ENCODE results near the gene PKP1.

PKP1 gene

DNA sequence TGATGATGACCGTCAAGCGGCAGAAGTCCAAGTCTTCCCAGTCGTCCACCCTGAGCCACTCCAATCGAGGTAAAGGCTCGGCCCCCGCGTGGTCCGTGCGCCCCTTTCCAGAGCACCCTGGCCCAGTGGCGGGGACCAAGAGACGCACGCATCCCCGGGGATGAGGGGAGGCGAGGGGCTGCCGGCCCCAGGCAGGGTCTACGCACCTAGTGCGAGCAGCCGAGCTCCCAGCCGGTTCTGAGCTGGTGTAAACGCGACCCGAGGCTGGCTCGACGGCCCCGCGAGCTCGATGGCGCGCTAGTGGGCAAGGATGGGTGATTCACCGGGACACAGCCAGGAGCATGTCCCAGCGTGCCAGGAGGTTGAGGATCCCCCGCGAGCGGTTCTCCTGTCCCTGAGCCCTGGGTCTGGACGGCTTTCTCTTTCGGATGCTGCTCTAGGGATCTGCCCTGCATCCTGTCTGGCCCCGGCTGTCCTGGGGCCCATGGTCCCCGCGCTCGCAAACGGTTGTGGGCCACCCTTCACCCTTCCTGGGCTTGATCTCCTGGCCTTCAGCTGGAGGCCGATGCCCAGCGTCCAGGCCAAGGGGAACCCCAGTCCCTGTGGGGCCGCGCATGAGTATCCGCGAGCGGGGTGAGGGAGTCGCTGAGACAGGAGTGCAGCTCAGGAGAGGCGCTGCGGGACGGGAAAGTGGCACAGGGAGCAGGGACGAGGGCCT lies 689 bp downstream of the PKP1 start:
- no peak for DNase-seq

DNA sequence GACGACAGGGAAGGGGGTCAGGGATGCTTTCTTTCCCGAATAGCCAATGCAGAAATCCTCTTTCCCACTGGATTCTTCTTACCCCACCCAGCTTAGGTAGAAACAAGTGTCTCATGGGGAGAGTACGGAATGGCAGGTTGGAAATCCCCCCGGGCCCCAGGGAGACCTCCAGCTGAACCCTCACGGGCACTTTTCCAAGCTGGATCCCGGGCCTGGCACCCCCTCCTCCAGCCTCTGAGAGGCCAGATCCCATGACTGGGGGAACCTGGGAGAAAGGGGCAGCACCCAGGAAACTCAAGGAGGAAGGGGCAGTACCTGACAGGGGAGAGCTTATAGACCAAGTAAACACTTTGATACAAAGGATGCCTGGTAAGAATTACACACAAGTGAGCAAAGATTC lies 1.3 kb downstream of the PKP1 start:
- DNase-seq, result no peak

DNA sequence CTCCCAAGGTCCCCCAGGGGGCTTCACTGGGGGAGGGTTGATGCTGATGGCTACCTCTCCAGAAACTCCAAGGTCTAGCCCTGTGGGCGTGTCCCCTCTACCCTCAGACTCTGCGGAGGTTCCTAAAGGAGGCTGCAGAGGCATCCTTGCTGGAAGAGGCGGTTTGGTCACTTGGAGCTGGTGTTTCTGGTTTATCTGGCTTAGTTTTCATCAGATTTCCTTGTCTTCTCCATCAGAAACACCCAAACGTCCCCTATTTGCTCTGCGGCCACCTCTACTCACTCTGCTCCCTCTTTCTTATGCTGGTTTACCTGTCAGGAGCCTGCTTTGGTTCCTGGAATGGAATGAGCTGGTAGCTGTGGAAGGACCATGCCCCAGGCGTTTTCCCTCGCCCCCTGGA lies 2.5 kb downstream of the PKP1 start:
- no peak for DNase-seq

DNA sequence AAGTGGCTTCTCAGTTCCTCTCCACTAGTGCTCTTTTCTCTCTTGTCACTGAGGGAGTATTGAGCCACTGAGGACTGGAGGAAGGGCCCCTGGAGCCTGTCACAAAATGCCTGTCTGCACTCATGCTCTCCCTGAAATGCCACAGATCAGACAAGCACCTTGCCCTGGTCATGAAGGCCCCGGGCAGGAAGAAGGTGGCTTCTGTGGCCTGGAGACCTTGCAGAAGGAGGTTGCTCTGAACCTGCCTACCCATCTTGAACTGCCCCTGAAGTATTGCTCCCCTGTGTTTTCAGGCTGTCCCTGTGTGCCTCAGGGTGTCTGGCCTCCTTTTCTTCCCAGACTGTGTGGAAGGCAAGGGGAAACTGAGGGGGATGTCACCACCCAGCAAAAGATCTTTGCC lies 3.1 kb downstream of the PKP1 start:
- DNase-seq, result no peak

DNA sequence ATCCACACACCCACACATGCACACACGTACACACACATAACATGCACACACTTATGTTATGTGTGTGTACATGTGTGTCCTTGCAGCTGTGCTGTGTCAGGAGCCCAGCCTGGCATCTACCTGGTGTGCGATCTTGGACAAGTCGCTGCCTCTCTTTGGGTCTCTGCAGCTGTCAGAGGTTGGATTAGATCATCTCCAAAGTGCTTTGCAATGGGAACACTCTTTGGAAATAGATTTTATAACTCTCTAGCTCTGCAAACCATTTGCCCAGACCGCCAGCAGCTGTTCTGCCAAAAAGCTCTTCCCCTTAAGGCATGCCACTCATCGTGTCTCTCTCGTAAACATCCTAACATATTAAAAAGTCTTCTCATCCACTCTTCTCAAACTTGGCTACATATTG lies 4.7 kb downstream of the PKP1 start:
- no peak for DNase-seq

DNA sequence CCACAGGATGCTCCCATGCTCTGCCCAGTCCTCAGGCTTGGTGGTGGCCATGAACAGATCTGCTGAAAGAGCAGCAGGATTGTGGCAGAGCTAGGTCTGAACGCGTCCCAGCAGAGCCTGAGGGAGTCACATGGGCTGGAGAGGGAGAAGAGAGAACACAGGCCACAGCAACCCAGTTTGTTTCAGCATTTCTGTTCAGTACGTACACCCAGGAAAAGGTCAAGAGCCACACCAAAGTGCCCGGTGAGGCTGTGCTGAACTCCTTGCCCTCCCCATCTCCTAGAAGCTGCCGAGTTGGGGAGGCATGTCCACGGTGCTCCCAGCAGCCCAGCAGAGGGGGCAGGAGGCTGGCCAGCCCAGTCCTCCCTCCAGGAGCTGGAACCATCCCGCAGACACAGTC lies 5.5 kb downstream of the PKP1 start:
- DNase-seq, result no peak

DNA sequence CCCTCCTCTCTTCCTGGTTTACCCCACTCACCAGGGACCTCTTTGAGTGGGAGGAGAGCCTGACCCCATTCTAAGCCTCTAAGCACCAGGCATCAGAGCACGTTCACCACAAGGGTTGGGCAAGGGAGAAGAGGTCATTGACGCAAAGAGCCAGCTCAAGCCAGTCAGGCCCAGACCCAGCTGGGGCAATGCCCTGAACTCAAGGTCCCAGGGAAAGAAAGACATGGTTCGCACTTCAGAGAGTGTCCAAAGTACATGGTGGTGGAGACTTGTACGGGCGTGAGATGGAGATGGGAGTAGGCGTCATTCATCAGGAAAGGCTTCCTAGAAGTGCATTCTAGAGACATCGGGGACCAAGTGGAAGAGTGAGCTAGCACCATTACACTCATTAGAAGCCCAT lies 7.2 kb downstream of the PKP1 start:
- no peak for DNase-seq

DNA sequence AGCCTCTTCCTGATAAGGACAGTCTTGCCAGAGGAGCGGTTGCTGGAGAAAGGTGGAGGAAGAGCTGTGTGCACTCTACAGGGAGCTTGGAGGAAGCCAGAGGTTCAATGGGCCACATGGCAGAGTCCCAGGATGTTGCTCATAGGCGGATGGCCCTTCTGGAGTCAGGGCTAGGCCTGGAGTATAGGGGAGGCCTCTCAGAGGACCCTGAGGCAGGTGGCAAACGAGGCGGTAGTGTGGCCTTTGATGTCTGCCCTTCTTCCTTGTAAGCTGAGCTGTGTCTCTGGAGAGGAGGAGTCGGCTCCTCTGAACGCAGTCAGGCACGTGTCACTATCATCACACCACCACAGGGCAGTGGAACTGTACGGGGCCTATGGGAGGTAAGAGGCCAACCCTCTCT lies 8.6 kb downstream of the PKP1 start:
- DNase-seq, result no peak

DNA sequence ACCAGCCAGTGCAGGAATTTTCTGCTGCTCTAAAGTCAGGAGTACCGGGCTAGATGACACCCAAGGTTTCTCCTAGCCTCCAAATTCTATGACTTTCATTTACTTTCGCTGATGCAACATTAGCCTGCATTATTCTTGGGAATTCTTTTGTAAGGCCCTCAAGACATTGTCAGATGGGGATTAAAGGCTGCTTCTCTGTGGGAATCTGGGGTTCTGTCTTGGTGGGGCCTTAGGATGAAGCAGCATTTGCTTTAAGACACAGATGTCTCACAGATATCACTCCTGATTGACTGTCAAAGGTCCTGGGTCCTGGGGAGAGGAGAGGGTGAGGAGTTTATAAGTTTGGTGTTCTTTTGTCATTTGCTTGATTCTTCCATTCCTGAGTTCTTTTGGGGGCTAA lies 11.6 kb downstream of the PKP1 start:
- DNase-seq, result no peak

DNA sequence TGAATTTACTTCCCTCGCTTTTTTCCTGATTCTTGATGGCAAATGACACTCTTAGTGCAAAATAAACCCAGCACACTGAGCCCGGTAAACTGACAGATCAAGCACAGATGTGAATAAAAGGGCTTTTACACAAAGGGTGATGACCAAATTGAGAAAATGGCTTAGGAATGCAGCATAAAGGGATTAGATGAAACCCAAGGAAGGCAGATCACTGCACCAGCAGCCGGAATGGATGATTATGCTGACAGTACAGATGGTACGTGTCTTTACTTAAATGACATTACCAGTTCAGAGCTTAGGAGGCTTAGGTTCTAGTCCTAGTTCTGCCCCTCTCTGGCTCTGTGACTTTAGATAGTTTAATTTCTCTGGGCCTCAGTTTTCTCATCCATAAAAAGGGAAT lies 12.0 kb downstream of the PKP1 start:
- no peak for DNase-seq

DNA sequence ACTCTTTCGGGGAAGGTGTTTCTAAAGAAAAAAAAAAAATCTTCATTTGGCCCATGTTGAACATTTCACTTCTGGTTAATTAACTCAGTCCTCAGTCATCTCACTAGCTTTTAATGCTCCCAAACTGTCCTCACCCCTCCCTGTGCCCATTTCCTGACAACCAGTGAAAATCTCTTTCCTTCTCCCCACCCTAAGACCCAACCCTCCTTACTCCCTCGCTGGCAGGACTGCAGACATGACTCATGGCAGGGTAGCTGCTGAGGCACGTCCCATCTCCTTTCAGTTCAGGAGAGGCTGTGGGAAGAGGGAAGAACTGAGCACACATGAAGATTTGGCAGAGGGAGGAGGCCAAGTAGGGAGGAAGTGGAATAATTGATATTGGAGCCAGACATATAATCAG lies 12.6 kb downstream of the PKP1 start:
- DNase-seq, result no peak

DNA sequence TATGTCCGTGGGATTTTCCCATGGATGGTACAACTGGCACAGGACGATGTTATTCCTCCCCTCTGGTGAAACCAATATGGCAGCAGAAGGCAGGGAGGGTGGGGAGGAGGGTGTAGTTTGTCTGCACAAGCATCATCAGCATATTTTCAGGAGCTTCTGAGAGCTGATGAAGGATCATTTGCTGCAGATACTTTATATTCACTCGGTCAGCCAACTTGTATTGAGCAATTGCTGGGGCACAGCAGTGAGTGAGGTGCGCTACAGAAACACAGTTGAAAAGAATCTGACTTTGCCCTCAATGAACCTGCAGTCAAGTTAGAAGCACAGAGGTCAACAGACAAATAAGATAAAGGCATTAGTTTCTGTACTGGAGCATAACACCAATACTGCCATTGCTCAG lies 13.0 kb downstream of the PKP1 start:
- no peak for DNase-seq

DNA sequence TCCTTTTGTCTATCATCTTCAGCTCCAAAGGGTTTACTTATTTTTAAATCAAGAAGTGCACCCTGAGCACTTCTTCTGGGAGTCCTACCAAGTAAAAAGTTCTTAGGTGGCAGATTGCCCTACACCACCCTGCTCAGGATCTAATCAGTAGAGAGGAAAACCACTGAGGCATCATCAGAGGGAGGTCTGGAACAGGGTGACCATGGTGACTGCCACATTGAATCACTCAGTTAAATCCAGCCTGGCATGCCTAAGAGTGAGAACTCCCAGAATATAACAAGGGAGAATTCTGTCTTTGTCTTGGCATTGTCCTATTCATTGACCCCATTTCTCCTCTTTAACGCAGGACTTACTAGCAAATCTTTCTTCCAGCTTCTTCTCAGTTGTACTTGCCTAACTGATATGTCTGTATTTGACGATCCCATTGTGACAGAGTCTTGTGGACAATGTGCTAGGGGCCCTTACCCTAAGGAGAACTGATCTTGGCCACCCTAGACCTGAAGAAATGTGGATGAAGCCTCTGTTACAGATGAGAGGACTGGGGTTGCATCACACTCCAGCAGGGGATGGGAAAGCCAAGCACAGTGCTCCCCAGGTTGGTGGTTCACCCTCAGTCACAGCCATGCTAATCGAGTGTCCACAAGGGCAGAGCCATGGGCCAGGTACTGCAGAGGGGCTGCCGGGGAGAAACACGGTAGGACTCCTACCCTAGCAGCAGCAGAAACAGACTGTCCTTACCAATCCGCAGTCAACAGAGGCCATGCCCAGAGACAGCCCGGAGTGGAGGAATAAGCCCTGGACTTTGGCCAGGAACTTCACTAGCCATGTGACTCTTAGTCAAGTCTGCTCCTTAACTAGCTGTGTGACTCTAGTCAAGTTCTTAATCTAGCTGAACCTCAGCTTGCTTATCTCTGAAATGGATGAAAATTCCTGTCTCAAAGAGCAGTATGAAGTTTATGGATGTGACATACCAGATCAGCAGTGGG lies 15.4 kb downstream of the PKP1 start:
- DNase-seq, result no peak

DNA sequence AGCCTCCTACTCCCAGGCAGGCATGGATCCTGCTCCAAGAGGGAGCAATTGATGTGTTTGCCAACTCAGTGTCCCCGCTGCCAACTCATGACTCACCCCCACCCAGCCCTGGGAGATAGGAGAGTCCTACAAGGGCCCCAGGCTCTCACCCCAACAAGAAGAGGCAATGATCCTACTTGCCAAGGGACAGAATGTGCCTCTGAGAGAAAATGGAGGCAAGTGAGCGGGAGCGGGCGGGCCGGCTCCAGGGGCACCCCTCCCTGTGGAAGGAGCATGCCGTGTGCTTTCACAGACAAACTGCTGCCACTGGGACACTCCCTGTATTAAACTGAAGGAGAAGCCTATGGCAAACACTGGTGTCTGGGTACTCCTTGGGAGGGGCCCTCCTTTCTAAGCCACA lies 16.7 kb downstream of the PKP1 start:
- no peak for DNase-seq

DNA sequence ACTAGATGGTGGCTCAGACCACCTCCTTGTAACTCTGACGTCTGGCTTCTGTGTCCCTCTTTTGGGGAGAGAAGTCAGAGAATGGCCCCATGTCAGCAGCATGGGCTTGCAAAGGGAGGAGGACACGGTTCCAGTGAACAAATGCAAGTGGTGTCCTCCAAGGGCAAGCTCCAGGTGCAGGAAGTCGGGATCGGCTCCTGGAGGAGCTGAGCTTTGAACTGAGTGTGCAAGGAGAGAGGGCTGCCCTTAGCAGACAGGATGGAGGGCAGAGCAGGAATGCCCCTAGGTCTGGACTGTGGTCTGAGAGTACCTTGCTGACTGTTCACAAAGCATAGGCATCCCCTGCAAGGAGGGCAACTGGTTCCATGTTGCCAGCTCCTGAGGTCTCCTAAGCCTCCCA lies 17.3 kb downstream of the PKP1 start:
- DNase-seq, result no peak

DNA sequence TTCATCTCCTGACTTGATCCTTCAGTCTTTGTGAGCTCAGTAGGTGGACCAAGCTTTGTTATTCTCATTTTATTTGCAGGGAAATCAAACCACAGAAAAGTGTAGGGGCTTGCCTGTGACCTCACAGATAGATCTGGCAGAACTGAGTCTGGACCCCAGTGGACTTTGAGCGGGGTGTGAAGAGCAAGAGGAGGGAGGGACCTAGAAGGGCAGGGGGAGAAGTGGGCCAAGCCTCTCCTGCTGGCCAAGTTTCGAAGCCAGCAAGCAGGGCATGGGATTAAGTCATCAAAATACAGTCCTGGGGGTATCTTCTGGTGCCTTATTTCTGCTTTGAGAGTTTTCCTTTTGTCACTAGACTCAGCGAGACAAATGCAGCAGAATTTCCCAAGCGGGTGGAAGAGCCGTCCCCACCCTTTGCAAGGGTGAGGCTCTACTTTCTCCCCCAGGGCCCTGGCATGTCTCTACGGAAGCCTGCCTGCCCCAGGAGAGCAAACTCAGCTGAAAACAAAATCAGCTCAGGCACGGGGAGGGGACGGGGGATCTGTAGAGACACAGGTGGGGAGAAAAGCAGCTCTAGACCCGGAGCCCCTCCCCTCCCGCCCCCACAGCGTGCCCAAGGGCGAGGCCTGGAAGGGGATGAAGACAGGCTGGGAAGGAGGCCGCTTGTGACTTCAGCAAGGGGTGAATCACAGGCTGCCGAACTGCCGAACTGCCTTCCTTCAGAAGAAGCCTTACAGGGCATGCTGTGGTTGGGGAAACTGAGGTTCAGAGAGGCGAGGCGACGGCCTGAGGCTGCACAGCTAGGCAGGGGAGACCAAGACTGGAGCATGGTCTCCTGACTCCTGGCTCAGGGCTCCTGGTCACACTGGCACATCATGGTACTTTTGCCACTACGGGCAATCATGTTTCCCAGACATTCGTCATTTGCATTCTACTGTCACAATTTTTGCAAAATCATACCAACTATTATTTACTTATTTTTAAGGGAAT lies 19.2 kb downstream of the PKP1 start:
- no peak for DNase-seq

DNA sequence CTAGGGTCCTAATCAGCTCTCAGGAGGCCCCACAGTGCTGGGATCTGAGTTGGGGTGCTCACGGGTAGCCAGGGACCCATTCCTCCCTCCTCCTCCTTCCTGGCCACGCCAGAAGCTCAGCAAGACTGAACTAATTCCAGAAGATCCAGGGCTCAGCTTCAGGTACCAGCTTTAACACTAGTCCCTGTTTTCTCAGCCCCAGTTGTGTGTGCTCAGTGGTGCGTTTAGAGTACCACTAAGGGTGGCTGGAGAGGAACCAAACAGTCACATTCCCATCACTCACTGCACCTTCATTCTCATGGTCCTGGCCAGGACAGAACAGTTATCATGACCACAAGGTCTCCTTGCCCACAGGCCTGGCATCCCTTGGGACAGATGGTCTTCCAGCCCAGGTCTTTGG lies 20.8 kb downstream of the PKP1 start:
- DNase-seq, result no peak

DNA sequence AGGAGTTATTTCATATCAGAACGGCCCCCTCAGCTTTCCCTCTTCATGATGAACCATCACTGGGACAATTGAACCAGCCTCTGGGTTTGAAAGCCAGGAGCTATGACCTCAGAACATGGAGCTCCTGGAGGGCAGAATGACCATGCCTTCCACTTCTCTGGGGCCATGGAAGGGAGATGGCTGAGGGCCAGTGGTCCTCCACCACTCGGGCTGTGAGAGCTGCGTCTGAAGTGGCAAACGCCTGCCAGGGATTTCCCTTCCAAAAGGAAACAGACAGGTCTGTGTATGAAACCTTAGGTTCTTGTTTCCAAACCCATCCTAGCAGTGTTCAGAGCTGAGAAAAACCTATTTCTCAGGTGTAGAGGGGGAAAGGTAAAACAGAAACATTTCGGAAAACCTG lies 22.5 kb downstream of the PKP1 start:
- no peak for DNase-seq

DNA sequence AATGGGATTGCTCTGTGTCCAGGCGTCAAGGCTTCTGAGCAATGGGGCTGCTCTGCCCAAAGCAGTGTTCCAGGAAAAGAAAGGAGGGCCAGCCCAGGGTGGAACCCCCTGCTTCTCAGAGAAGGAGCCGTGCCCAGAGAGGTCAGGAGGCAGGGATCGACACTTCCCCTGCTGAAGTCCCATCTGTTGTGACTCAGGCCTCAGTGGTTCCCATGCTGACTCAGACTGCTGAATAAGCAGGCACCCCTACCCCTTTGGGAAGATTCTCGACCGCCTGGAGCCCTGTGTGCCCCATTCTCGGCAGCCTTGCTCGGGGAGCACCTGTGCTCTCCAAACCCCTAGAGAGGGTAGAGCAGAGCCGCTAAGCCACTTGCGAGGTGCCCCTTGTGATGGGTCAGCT lies 23.9 kb downstream of the PKP1 start:
- DNase-seq, result no peak

DNA sequence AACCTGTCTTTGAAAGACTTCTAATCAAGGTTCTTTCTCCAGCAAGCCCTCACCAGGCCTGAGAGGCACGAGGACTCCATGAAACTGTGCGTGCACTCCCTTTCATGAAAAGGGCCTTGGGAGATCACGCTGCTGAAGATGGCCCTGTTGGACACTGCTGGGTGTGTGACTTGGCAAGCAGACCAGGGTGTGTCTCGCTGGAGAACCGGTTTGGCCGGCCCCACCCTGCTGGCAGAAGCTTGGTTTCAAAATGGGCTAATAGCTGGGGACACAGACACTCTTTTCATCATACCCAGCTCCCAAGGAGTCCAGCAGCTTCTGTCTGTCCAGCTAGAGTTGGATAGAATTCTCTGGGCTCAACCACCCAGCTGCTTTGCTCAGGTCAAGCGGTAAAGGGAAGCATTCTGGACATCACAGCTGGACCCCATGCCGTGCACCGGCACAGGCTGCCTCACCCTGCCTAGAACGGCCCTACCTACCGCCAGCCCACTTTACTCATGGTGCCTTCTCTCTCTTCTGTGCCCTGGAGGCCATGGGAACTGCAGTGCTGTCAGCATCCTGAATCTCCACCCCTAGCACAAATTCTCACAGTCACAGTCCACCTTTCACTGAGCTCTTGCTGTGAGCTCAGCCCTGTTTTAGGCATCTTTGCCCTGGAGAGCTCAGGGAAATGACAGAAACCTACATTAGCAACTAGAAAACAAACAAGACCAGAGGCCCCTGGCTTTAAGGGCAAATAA lies 24.6 kb downstream of the PKP1 start:
- DNase-seq, result peak; percentile 17

DNA sequence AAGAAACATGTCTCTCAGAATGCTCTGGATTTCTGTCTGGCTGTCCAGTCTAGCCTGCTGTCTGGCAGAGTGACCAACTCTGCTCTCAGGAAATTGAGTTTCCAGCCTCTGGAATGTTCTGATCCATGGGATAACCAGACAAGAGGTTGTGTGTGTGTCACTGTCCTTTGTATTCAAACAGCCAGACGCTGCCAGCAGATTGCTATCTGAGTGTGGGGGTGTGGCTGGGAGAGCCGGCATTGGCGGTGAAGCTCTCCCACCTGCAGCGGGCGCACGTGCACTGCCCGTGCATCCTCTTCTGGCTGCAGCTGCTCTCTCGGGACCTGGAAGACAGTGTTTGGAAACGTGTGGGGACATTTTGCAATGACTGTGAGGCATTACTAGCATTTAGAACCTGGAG lies 26.1 kb downstream of the PKP1 start:
- DNase-seq, result peak; percentile 85

DNA sequence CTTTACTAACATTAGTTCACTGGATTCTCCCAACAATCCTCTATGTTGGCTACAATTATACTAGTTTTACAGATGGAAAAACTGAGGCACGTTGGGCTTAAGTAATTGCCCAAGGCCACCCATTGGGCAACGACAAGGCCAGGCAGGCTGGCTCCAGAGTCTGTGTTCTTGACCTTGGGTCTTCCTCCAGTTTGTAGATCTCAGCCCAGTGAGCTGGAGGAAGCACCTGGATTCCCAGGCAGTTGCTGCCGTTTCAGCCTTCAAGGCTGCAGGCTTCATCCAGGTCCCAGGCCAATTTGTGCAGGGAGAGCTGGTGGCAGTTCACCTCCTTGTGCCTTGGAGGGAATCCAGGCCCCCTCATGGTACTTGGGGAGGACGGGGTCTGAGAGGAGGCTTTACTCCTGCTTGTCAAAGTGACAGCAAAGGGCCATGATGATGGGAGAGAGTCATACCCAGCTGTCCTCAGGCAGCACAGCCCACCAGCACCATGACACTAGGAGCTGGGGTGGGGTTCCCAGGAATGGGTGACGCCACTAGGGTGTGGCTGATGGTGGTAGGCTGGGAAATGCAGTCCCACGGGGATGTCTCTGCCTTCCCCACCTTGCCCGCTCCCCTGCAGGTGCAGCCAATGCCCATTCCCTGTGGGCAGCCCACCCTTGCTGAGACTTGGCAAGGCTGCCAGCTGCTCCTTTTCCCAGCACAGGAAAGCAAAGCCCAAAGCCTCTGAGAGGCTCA lies 27.1 kb downstream of the PKP1 start:
- no peak for DNase-seq

All from NCI-H1105 treated with DMSO at 0.1 percent for 48 hours (cell line).